GM18499 (cell line): ENCODE data around the gene EFCAB6.

ENCODE experiments used
- ATAC-seq: cut with Tn5 transposase; IDR thresholded peaks from one replicate; pipeline ENCODE4 v1.9.1; 2021; ENCODE audit warnings: moderate number of reproducible peaks; ENCODE audit not compliant: insufficient read depth, unreplicated experiment

Gene EFCAB6

GRCh38 chr22:43622886-43623285, 189.2 kb downstream of the EFCAB6 start:
- no peak for ATAC-seq

- no peak for ATAC-seq
Observed at GRCh38 chr22:43620197-43620596, 191.9 kb downstream of the EFCAB6 start.

- no peak for ATAC-seq
Observed at GRCh38 chr22:43618517-43618916, 193.6 kb downstream of the EFCAB6 start.

- no peak for ATAC-seq
Observed at GRCh38 chr22:43616645-43617044, 195.5 kb downstream of the EFCAB6 start.

- ATAC-seq: no peak
Observed at GRCh38 chr22:43600265-43600664, 211.8 kb downstream of the EFCAB6 start.

GRCh38 chr22:43592476-43592875, 219.6 kb downstream of the EFCAB6 start:
- ATAC-seq: no peak

- no peak for ATAC-seq
Observed at GRCh38 chr22:43591380-43591779, 220.7 kb downstream of the EFCAB6 start.

- ATAC-seq: no peak
Observed at GRCh38 chr22:43587574-43587973, 224.5 kb downstream of the EFCAB6 start.

GRCh38 chr22:43583501-43583900, 228.6 kb downstream of the EFCAB6 start:
- ATAC-seq: no peak

GRCh38 chr22:43582394-43582793, 229.7 kb downstream of the EFCAB6 start:
- no peak for ATAC-seq

GRCh38 chr22:43580271-43580750, 231.8 kb downstream of the EFCAB6 start:
- no peak for ATAC-seq

- no peak for ATAC-seq
Observed at GRCh38 chr22:43574738-43575137, 237.4 kb downstream of the EFCAB6 start.

GRCh38 chr22:43572710-43573109, 239.4 kb downstream of the EFCAB6 start:
- ATAC-seq: no peak

- ATAC-seq: no peak
Observed at GRCh38 chr22:43571181-43571580, 240.9 kb downstream of the EFCAB6 start.

GRCh38 chr22:43570531-43571165, 241.5 kb downstream of the EFCAB6 start:
- ATAC-seq: no peak

- ATAC-seq: no peak
Observed at GRCh38 chr22:43569111-43569510, 243.0 kb downstream of the EFCAB6 start.

- ATAC-seq: no peak
Observed at GRCh38 chr22:43567691-43568324, 244.3 kb downstream of the EFCAB6 start.

- ATAC-seq: no peak
Observed at GRCh38 chr22:43566561-43567332, 245.4 kb downstream of the EFCAB6 start.

GRCh38 chr22:43566021-43566420, 246.1 kb downstream of the EFCAB6 start:
- no peak for ATAC-seq

GRCh38 chr22:43564859-43565258, 247.2 kb downstream of the EFCAB6 start:
- no peak for ATAC-seq

- ATAC-seq: no peak
Observed at GRCh38 chr22:43563571-43563970, 248.5 kb downstream of the EFCAB6 start.
